ENCODE measurements around the gene ITGA1. TPM values are rescaled to one million over a fixed set of nuclear protein-coding genes. Genes with fewer than 3 reads are reported as not detected.

Gene ITGA1
- total RNA-seq, 3 donors from 2014 or later, result 2.1 to 6.3 (median 4.7) TPM

- peaks cover 26% of the 10 kb centered on the region for H3K27me3 Mint-ChIP-seq (ENCODE audit: low read depth)
- H3K4me3 Mint-ChIP-seq, result peak overlapping the region; percentile 72
- ATAC-seq (peak in 1 of 2 donors; percentile 20), DNase-seq (no peak)
- H3K9me3 Mint-ChIP-seq, result no peaks in the 10 kb centered on the region
- H3K36me3 Mint-ChIP-seq (ENCODE audit: insufficient read depth), result peaks cover 1% of the 10 kb centered on the region
- H3K4me1 Mint-ChIP-seq (ENCODE audit: low read depth), result peaks cover 43% of the 10 kb centered on the region
These were observed 200.8 kb downstream of the ITGA1 start for GRCh38 chr5:52988335-52989024.

- peaks cover 26% of the 10 kb centered on the region for H3K27me3 Mint-ChIP-seq (ENCODE audit: low read depth)
These were observed 201.5 kb downstream of the ITGA1 start, which contains the start of gene ITGA2 for GRCh38 chr5:52989025-52989780. Gene ITGA2, plus strand, starts transcription at chr5:52989352. Its CDS starts 117 bp downstream, at chr5:52989469.

GRCh38 chr5:52989781-52990527, 202.2 kb downstream of the ITGA1 start:
- Mint-ChIP-seq H3K4me3 (peak overlapping the region; percentile 75), H3K9me3 (no peaks in the 10 kb centered on the region), H3K27me3 (ENCODE audit: low read depth) (peaks cover 26% of the 10 kb centered on the region), H3K4me1 (ENCODE audit: low read depth) (peaks cover 34% of the 10 kb centered on the region), H3K36me3 (ENCODE audit: insufficient read depth) (peaks cover 1% of the 10 kb centered on the region)
- DNase-seq, result no peak
- peak; percentile 23 to 34 for ATAC-seq

More at GRCh38 chr5:52989025-52989780, 201.5 kb downstream of the ITGA1 start, which contains the start of gene ITGA2:
- Mint-ChIP-seq H3K4me3 (peak within 1 kb of the TSS; percentile 75), H3K36me3 (ENCODE audit: insufficient read depth) (peaks cover 1% of the 10 kb centered on the region), H3K4me1 (ENCODE audit: low read depth) (peaks cover 37% of the 10 kb centered on the region), H3K9me3 (no peaks in the 10 kb centered on the region)
- DNase-seq (no peak), ATAC-seq (peak; percentile 52 to 54)

DNA sequence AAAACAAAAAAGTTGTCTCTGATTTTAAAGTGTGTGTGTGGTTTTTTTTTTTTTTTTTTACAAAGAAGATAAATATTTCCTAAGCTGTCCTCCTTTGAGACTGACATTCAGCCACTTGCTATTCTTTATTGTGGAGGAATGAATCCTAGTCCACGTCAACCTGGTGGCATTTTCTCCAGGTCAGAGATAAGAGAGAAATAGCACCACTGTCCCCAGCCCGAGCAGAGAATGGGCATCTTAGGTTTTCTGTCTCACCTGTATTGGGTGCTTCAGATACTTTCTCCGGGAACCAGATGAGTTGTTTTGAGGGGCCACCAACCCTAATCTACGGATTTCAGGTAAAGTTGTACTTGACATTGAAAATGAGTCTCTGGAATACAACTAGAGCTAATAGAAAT, 202.8 kb downstream of the ITGA1 start:
- Mint-ChIP-seq H3K36me3 (ENCODE audit: insufficient read depth) (peaks cover 1% of the 10 kb centered on the region), H3K27me3 (ENCODE audit: low read depth) (peaks cover 26% of the 10 kb centered on the region), H3K4me1 (ENCODE audit: low read depth) (peaks cover 30% of the 10 kb centered on the region), H3K9me3 (no peaks in the 10 kb centered on the region), H3K4me3 (no peak overlapping the region)
- DNase-seq (no peak), ATAC-seq (no peak)

DNA sequence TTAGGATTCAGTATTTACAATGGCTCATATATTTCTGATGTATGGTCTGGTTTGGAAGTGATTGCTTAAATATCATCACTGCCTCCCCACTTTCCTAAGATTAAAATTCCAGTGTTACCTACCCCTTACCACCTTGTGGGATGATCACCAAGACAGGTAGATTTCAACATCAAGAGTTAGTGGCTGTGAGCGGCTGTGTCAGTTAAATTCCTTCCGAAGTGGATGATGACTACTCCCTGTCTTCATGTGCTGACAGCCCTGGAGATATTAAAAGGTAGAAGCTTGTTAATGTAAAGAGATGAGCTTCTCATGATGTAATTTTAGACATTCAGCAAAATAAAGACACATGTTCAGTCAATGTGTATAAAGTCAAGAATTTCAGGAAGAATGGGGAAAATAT, 205.7 kb downstream of the ITGA1 start:
- peaks cover 12% of the 10 kb centered on the region for H3K4me1 Mint-ChIP-seq (ENCODE audit: low read depth)
- ATAC-seq (no peak), DNase-seq (no peak)
- H3K36me3 Mint-ChIP-seq (ENCODE audit: insufficient read depth), result peaks cover 1% of the 10 kb centered on the region
- no peak overlapping the region for H3K4me3 Mint-ChIP-seq
- peaks cover 17% of the 10 kb centered on the region for H3K27me3 Mint-ChIP-seq (ENCODE audit: low read depth)
- H3K9me3 Mint-ChIP-seq, result no peaks in the 10 kb centered on the region

DNA sequence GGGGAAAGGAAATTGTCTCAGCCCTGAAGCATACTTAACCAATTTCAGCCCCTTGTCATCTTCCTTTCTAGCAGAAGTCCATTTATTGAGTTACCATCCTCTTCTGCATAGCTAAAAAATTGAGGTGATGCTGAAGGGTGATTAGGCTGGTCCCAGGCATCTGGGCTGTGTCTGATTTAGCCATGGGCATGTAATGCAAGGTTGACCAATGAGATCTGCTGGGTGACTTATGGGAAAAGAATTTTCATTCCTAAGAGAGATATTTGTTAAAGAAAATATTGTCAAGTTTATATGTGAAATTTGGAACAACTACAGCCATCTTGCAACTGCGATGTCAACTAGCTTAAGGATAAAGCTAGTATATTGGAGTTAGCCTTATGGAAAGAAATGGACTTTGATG, 206.6 kb downstream of the ITGA1 start:
- ATAC-seq, result no peak
- H3K4me1 Mint-ChIP-seq (ENCODE audit: low read depth), result peaks cover 8% of the 10 kb centered on the region

GRCh38 chr5:52995095-52995494, 207.4 kb downstream of the ITGA1 start:
- Mint-ChIP-seq H3K4me3 (no peak overlapping the region), H3K27me3 (ENCODE audit: low read depth) (peaks cover 14% of the 10 kb centered on the region), H3K36me3 (ENCODE audit: insufficient read depth) (peaks cover 1% of the 10 kb centered on the region), H3K4me1 (ENCODE audit: low read depth) (peaks cover 2% of the 10 kb centered on the region), H3K9me3 (no peaks in the 10 kb centered on the region)
- DNase-seq (no peak), ATAC-seq (no peak)

More for the DNA sequence above, 206.6 kb downstream of the ITGA1 start:
- no peak overlapping the region for H3K4me3 Mint-ChIP-seq
- peaks cover 1% of the 10 kb centered on the region for H3K36me3 Mint-ChIP-seq (ENCODE audit: insufficient read depth)
- no peaks in the 10 kb centered on the region for H3K9me3 Mint-ChIP-seq
- peaks cover 14% of the 10 kb centered on the region for H3K27me3 Mint-ChIP-seq (ENCODE audit: low read depth)
- DNase-seq, result no peak

GRCh38 chr5:52995914-52996313, 208.2 kb downstream of the ITGA1 start:
- ATAC-seq (no peak), DNase-seq (no peak)
- H3K4me3 Mint-ChIP-seq, result no peak overlapping the region
- H3K9me3 Mint-ChIP-seq, result no peaks in the 10 kb centered on the region
- H3K4me1 Mint-ChIP-seq (ENCODE audit: low read depth), result no peaks in the 10 kb centered on the region
- peaks cover 10% of the 10 kb centered on the region for H3K27me3 Mint-ChIP-seq (ENCODE audit: low read depth)
- peaks cover 1% of the 10 kb centered on the region for H3K36me3 Mint-ChIP-seq (ENCODE audit: insufficient read depth)

DNA sequence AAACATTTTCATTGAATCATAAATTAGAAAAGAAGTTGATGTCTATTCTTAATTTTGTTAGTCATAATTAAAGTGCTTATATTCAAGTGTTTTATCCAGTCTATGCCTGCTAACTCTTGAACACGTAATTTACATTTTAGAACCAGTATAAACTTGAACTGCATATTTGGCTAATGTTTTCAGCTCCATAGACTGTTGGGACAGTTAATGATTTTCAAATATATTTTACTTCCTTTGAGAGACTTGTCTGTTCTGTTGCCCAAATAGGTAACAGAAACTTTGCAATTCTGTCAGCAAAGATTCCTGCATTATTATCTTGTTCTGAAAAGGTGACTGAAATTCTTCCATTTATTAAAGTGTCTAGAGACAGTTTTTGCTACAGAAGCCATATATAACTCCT, 209.3 kb downstream of the ITGA1 start:
- ATAC-seq, result no peak
- H3K9me3 Mint-ChIP-seq, result no peaks in the 10 kb centered on the region
- peaks cover 1% of the 10 kb centered on the region for H3K36me3 Mint-ChIP-seq (ENCODE audit: insufficient read depth)
- no peak for DNase-seq
- peaks cover 10% of the 10 kb centered on the region for H3K27me3 Mint-ChIP-seq (ENCODE audit: low read depth)
- H3K4me3 Mint-ChIP-seq, result no peak overlapping the region
- no peaks in the 10 kb centered on the region for H3K4me1 Mint-ChIP-seq (ENCODE audit: low read depth)

- H3K27me3 Mint-ChIP-seq (ENCODE audit: low read depth), result peaks cover 6% of the 10 kb centered on the region
- H3K4me3 Mint-ChIP-seq, result no peak overlapping the region
- peaks cover 1% of the 10 kb centered on the region for H3K36me3 Mint-ChIP-seq (ENCODE audit: insufficient read depth)
- no peaks in the 10 kb centered on the region for H3K9me3 Mint-ChIP-seq
- DNase-seq (no peak), ATAC-seq (no peak)
- H3K4me1 Mint-ChIP-seq (ENCODE audit: low read depth), result no peaks in the 10 kb centered on the region
These were observed 209.7 kb downstream of the ITGA1 start for GRCh38 chr5:52997424-52997823.

DNA sequence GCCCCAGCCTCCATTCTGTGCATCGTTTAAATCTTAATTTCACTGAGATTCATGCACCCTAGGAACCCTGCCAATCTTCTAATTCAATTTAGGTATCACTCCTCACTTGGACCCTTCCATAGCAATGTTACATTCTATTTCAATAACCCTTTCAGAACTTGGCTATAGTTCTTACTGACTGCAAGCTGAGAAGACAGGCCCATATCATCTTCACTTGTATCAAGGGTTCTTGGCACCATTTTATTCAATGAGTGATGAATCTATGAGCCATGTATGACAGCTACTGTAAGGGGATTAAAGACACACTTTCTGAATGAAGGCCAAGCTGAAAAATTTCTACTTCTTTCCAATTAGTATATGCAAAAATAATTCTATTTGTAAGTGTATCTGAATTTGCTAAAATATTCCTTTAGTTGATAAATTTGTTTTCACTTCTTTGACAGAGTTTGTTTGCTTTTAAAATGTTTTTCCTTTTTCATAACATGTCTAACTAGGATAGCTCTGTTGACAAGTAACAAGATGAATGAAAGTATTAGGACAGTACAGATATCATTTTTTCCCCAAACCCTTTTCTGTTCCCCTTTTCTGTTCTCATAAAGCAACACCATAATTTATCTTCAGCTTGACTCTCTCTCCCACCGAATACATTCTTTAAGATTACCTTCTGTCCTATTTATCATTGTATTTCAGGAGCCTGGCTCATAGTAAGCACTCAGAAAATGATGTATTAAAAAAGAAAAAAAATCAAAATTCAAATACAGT, 211.0 kb downstream of the ITGA1 start:
- no peaks in the 10 kb centered on the region for H3K27me3 Mint-ChIP-seq (ENCODE audit: low read depth)
- ATAC-seq (no peak), DNase-seq (no peak)

DNA sequence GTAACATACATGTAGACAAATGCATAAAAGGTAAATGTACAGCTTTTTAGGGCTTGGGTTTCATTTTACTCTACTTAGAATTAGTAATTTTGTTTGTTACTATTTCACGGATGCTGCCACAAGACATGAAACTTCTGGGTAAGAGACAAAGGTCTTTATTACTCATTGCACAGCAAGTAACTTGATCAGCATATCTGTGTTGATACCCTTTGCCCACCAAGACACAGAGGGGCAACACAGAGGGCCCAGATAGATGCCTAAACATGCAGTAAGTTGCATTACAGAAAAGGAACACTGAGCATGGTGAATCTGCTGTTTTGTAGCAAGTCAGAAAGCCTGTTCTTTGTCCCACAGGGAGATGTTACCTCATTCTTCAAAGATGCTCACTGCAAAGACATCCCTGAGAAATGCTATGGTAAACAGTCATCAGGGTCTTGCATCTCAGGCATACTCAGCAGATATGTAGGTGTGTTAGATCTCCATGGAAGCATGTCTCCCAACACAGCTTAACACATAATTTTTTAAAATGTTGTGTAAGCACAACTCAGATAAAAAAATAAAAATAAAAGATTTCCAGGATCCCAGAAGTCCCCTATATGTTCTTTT, 211.7 kb downstream of the ITGA1 start:
- no peak overlapping the region for H3K4me3 Mint-ChIP-seq
- no peaks in the 10 kb centered on the region for H3K9me3 Mint-ChIP-seq
- no peaks in the 10 kb centered on the region for H3K27me3 Mint-ChIP-seq (ENCODE audit: low read depth)
- H3K4me1 Mint-ChIP-seq (ENCODE audit: low read depth), result peaks cover 3% of the 10 kb centered on the region
- no peak for DNase-seq
- no peaks in the 10 kb centered on the region for H3K36me3 Mint-ChIP-seq (ENCODE audit: insufficient read depth)
- peak in 1 of 2 donors; percentile 38 for ATAC-seq

More for the DNA sequence above, 211.0 kb downstream of the ITGA1 start:
- Mint-ChIP-seq H3K9me3 (no peaks in the 10 kb centered on the region), H3K4me1 (ENCODE audit: low read depth) (no peaks in the 10 kb centered on the region), H3K4me3 (no peak overlapping the region), H3K36me3 (ENCODE audit: insufficient read depth) (no peaks in the 10 kb centered on the region)

DNA sequence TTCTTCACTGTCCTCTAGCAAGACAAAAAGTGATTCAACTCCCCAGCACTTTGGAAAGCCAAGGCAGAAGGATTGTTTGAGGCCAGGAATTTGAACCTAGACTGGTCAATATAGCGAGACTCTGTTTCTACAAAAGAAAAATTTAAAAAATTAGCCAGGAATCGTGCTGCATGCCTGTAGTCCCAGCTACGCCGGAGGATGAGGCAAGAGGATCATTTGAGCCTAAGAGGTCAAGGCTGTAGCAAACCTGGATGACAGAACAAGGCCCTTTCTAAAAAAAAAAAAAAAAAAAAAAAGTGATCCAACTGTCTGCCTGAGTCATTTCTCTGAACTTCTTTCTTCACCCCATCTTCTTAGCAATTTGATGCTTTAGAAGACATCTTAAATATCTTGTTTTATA, 213.8 kb downstream of the ITGA1 start:
- H3K4me1 Mint-ChIP-seq (ENCODE audit: low read depth), result peaks cover 12% of the 10 kb centered on the region
- H3K36me3 Mint-ChIP-seq (ENCODE audit: insufficient read depth), result no peaks in the 10 kb centered on the region
- no peak for DNase-seq
- ATAC-seq, result no peak
- no peak overlapping the region for H3K4me3 Mint-ChIP-seq
- H3K27me3 Mint-ChIP-seq (ENCODE audit: low read depth), result no peaks in the 10 kb centered on the region
- H3K9me3 Mint-ChIP-seq, result no peaks in the 10 kb centered on the region
